HG02588 (cell line): ENCODE measurements around the gene TAF7L.
"Not testable (repeated sequence)": the region's sequence is repeated elsewhere in the genome, so short reads cannot be mapped to it uniquely, and the experiment has no call there.

ENCODE experiments used
- ATAC-seq: cut with Tn5 transposase; IDR thresholded peaks from one replicate; pipeline ENCODE4 v1.9.1; 2021; ENCODE audit warnings: mild to moderate bottlenecking, moderate library complexity; ENCODE audit not compliant: unreplicated experiment

The TAF7L gene, protein sequence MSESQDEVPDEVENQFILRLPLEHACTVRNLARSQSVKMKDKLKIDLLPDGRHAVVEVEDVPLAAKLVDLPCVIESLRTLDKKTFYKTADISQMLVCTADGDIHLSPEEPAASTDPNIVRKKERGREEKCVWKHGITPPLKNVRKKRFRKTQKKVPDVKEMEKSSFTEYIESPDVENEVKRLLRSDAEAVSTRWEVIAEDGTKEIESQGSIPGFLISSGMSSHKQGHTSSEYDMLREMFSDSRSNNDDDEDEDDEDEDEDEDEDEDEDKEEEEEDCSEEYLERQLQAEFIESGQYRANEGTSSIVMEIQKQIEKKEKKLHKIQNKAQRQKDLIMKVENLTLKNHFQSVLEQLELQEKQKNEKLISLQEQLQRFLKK

DNA sequence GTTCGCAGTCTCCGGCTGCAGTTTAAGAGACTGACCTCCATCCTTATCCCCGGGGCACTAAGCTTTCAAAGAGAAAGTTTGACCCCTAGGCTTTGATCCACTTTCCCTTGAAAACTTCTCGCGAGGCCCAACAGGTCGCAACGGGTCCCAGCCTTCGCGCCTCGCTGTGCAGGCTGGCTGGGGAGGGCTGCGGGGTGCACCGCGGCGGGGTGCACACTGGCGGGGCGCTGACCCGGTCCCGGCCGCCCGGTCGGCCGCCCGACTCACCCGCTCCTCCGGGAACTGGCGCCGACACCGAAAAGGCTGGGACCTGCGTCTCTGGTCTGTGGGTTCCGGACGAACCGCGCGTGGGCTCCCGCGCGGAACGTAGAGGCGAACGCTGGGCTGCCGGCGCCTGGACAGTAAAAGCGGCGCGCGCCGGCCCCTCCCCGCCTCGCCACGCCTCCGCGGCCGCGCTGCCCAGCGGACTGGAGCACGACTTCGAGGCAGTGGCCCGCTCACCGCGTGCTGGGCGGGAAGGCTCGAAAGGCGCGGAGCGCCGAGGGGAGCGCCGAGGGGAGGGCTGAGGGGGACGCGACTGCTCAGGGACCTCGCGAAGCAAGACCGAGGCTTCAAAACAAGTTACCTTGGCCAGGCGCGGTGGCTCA, at the start of gene TAF7L:
Gene TAF7L, minus strand, starts transcription at position 378 of the 647 bp plus-strand sequence. CDS start 3,791 bp downstream, outside the sequence.
- ATAC-seq: no peak

DNA sequence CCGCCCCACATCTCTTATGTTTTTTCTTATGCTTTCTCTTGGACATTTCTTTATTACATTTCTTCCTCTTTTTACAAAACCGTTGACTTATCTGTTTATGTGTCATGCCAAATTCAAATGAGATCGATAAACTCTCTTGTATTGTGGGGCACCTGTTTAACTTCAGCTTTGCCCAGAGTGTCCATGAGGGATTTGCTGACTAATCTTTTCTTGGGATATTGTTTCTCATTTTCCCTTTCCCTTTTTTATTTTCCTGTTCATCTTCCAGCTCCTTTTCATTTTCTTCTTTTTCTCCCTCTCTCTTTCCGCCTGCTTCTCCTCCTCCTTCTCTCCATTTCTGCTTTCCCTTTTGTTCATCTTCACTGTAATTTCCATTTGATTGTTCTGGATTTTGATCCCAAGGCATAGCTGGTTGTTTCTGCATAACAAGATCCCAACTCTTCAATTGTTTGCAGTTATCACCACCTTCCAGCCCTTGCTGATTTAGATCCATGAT, 46.7 kb upstream of the TAF7L start:
- ATAC-seq: no peak

DNA sequence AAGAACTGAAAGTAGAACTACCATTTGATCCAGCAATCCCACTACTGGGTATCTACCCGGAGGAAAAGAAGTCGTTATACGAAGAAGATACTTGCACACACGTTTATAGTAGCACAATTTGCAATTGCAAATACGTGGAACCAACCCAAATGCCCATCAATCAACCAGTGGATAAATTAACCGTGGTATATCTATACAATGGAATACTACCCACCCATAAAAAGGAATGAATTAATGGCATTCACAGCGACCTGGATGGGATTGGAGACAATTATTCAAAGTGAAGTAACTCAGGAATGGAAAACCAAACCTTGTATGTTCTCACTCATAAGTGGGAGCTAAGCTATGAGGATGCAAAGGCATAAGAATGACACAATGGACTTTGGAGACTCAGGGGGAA, 43.2 kb upstream of the TAF7L start:
- ATAC-seq: not testable (repeated sequence)

DNA sequence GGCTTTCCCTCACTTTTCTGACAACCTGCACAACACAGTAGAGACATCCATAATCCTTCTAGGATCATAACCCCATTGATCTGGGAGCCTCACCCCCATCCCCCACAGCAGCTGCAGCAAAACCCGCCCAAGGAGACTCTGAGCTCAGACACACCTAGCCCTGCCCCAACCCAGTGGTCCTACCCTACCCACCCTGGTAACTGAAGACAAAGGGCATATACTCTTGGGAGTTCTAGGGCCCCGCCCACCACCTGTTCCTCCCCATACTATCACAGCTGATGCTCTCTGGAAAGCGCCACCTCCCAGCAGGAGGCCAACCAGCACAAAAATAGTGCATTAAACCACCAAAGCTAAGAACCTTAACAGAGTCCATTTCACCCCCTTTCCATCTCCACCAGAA, 35.5 kb upstream of the TAF7L start:
- not testable (repeated sequence) for ATAC-seq

DNA sequence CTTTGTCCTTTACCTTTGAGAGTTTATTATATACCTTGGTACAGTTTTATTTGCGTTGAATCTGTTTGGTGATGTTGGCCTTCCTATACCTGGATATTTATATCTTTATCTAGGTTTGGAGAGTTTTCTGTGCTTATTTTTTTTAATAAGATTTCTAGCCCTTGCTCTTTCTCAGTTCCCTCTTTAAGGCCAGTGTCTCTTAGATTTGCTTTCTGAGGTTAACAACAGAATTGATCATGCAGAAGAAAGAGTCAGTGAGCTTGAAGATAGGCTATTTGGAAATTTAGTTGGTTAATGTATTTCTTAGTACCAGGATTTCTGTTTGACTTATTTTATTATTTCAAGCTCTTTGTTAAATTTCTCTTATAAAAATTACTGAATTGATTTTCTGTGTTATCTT, 12.7 kb upstream of the TAF7L start:
- no peak for ATAC-seq

DNA sequence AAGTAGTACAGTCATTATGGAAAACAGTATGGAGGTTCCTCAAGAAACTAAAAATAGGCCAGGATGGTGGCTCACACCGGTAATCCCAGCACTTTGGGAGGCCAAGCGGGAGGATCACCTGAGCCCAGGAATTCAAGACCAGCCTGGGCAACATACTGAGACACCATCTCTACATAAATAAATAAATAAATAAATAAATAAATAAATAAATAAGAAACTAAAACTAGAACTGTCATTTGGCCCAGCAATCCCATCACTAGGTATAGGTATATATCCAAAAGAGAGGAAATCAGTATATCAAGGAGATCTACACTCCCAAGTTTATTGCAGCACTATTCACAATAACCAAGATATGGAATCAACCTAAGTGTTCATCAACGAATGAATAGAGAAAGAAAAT, 4.5 kb upstream of the TAF7L start:
- not testable (repeated sequence) for ATAC-seq

DNA sequence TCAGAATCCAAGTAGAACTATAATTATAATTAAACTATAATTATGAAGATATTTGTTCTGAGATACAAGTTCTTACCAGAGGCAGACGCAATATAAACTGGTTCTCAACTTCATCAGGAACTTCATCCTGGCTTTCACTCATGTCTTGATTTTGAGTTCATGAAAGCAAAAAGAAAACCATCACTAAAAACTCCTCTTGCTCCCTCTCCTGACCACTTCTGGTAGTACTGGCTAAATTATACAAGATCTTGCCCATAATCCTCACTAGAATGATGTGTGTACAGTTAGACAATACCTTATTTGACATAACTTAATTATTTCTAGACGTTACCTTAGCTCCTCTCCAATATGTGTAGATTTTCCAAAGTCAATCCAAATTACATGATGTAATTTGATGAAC, 3.7 kb downstream of the TAF7L start:
- no peak for ATAC-seq

DNA sequence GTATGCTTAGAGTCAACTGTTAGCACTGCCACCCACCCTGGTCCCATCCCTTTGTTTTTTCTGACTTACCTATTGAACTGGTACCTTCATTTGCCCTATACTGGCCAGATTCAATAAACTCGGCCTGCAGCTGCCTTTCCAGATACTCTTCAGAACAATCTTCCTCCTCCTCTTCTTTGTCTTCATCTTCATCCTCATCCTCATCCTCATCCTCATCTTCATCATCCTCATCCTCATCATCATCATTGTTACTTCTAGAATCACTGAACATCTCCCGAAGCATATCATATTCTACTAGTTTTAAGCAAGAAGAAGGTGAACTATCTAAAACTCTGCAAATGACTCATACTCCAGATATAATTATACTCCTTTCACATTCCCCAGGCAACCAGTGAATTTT, 14.9 kb downstream of the TAF7L start:
- no peak for ATAC-seq

DNA sequence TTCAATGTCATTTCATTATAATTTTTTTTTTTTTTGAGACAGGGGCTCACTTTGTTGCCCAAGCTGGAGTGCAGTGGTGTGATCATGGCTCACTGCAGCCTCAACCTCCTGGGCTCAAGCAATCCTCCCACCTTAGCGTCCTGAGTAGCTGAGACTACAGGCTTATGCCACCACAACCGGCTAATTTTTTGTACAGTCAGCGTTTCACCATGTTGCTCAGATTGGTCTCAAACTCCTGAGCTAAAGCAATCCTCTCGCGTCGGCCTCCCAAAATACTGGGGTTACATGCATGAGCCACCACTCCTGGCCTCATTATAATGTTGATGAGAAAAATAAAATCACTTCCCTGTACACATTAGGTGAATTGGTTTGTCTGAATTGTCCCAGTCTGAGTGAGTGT, 16.9 kb downstream of the TAF7L start:
- no peak for ATAC-seq

DNA sequence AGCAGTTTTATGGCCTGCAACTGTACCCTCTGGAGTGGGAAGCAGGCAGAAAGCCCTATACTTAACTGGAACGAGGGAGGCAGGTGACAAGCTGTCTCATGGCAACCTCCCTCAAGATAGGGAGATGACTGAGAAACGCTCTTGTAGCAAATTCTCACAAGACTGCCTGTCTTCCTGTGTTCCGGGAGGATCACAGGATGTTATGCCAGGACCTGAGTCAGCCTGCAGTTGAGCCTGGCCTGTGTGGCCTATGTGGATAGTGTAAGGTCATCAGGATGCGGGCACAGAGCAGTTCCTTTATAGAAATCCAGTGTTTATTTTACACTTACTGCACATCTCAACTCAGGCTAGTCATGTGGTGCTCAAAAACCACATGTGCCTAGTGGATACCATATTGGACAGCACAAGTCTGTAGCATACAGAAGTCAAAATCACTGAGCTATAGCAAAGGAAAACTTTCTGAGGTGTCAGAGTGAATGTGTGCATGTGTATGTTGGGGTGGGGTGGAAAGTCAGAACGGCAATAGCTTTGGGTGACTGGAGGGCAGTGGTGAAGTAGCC, 25.2 kb downstream of the TAF7L start:
- ATAC-seq: no peak

DNA sequence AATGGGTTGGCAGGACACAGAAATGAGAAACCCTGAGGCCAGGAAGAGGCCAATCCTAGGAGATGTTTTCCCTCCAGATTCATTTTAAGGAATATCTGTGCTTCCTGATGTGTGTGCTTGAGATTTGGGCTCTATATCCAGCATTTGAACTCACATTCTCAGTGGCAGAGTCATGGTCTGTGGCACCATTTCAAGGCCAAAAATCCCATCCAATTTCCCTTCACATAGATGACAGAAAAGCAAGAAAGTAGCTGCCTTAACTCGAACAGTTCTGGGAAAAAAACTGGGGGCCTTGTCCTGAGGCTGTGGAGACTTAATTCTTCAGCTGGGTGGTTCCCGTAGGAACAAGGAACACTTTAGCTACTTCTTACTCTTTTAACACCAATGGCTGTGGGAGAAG, 27.4 kb downstream of the TAF7L start:
- ATAC-seq: no peak

DNA sequence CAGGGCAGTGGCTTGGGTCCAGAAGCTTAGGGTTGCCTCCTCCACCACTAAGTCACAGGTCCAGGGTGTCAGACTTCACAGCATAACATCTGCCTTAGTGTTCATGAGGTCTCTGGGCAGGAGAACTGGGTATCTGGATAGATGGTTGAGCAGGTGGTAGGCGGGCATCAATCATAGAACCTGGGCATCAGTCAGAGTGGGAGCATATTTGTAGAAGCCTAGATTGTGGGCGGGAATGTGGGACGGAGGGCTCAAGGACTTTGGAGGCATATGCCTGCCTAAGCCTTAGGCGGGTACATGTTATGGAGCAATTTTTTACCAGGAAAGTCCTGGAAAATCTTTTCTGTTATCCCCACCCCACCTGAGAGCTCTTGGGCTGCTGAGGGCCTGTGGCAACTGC, 28.5 kb downstream of the TAF7L start:
- ATAC-seq: no peak

DNA sequence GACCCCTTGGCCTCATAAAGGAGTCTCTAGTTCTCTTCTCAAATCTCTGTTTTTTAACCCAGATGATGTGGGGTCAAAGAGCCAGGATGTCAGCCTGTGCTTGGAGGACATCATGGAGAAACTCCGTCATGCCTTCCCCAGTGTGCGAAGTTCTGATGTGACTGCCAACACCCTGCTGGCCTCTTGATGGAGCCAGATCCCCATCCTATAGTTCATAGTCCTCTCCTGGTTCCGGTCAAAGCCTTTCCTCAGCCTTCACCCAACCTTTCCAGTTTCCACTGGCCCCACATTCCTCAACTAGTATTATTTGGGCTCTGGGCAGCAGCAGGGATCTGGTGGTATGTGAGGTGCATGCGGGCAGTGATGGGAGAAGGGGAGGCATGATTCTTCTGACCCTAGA, 30.7 kb downstream of the TAF7L start:
- no peak for ATAC-seq

DNA sequence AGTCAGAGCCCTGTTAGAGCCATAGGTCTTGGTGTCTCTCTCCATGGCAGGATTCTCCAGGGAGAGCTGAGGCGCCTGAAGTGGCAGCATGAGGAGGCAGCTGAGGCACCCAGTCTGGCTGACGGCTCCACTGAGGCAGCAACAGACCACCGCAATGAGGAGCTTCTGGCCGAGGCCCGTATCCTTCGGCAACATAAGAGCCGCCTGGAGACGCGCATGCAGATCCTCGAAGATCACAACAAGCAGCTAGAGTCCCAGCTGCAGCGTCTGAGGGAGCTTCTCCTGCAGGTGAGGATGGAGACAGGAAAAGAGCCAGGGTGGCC, 32.9 kb downstream of the TAF7L start:
- ATAC-seq: no peak

DNA sequence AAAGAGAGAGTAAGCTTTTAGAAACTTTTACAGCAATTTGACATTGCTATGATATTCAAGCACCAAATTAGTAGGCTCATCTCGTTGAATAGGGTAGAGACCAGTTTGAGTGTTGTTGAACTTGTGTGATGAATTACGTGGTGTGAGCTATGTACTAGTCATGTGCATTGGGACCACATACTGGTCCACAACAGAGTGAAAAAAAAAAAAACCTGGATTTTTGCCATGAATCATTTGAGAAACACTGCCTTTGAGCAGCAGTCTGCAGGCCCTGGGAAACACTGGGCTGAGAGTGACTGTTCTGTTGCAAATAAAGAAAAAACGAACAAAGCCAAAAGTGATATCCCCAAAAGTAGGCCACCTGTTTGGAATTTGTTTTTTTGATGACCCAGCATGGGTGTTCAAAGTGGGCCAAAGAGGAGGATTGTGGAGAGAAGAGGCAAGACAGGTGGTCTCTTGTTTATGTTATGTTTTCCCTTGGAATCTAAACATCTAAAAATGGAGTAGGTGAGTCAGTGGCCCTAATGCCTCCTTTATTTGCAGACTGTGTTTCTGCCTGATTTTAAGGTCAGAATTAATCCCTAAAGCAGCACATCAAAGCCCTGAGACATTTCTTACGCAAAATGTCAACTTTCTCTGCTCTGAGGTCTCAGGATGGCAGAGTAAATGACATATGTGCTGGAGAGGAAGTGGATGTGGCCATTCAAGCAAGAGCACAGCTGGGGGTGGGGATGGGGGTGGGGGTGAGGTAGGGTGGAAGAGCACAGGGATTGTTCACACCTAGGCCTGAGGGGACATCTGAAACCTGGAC, 33.5 kb downstream of the TAF7L start:
- no peak for ATAC-seq

DNA sequence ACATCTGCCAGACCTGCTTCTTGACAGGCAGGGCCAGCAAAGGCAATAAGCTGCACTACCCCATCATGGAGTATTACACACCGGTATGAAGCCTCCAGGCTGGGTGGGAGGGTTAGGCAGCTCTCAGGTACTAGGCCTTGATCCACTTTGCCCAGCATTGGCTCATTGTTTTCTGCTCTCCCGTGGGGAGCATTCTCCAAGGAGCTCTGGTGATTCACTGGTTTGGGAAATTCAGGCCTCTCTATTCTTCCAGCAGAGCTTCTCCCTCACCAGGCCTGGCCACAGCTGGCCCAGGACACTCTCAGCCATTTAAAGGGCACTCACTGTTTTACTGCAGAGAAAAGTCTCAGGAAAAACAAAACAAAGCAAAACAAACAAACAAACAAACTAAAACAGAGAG, 38.5 kb downstream of the TAF7L start:
- ATAC-seq: no peak

DNA sequence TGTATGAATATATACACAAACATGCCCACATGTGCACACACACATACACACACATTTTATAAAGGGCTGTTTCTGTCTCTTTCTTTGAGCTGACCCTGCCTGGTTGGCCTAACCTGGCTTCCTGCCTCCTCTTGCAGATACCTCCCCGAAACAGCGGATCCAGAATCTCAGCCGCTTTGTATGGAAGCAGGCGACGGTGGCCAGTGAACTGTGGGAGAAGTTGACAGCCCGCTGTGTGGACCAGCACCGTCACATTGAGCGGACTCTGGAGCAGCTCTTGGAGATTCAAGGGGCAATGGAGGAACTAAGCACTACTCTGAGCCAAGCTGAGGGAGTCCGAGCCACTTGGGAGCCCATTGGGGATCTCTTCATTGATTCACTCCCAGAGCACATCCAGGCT, 49.6 kb downstream of the TAF7L start:
- no peak for ATAC-seq

DNA sequence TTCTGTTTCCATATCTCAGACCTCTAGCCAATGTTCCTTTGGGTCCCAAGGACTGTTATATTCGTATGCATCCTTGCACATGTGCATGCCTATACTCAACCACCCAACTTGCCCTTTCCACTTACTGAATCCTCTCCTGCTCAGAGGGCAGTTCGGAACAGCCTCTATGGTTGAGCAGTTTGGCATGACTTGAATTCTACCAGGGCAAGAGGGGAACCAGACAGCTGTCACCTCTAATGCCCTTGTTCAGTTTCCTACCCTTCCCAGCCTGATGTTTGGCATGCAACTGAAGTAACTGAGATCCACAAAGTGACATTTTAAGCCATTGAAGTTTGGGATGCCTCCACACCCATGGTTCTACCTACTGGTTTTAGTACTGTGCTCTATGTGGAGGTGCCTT, 54.1 kb downstream of the TAF7L start:
- no peak for ATAC-seq

DNA sequence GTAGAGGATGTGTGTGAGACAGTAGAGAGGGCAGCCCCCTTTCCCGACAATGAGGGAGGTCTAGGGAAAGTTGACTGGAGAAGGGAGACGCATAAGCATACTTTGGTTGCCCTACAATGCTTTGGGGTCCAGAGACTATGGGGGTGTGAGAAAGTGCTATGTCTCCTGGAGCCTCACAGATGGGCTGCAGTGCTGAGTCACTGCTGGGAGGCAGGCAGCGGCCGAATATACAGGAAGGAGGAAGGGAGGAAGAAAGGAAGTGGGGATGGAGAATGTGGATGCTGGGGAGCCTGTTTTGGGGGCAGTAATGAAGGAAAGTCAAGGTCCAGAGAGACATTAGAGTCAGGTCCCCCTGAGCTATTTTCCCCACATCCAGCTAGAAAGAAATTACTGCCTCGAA, 58.8 kb downstream of the TAF7L start:
- ATAC-seq: no peak

DNA sequence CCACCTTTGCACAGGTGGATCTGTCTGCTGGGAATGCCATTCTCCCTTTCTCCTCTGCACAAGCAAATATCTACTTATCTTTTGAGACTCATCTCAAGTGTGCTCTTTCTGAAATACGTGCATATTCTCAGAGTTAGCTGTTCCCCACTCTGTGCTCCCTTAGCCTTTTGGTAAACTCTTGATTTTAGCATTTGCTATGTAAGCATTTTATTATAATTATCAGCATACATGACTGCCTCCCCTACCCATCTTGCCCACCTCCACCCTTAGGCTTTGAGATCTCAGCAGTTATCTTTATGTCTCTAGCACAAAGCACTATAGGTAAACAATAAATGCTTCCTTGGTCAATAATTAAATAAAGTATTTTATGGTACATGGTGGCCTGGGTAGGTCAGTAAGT, 60.1 kb downstream of the TAF7L start:
- no peak for ATAC-seq

DNA sequence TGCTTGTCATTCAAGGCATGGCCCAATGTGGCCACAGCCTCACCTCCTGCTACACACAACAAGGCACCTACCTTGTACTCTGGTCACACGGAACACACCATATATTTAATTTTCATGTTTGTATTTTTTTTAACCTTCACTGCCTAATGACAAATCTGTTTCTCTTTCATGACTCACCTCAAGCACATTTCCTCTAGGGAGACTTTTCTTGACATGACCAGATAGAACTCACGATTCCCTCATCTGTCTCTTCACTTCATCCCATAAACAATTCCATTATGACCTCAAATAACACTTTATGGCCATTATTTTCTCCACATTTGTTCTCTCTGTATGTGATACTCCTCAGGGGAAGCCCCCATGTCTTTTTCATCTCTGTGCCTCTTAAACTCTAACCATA, 60.5 kb downstream of the TAF7L start:
- no peak for ATAC-seq
